NCI-H526 treated with DMSO at 0.1 percent for 48 hours (cell line): ENCODE data around the gene TCF15.

Source experiments
- DNase-seq: peaks from one replicate; lab custom pipeline; 2025; lab: John Stamatoyannopoulos, UW

The TCF15 gene

GRCh38 chr20:611047-611842, 1.1 kb upstream of the TCF15 start:
- no peak for DNase-seq

DNA sequence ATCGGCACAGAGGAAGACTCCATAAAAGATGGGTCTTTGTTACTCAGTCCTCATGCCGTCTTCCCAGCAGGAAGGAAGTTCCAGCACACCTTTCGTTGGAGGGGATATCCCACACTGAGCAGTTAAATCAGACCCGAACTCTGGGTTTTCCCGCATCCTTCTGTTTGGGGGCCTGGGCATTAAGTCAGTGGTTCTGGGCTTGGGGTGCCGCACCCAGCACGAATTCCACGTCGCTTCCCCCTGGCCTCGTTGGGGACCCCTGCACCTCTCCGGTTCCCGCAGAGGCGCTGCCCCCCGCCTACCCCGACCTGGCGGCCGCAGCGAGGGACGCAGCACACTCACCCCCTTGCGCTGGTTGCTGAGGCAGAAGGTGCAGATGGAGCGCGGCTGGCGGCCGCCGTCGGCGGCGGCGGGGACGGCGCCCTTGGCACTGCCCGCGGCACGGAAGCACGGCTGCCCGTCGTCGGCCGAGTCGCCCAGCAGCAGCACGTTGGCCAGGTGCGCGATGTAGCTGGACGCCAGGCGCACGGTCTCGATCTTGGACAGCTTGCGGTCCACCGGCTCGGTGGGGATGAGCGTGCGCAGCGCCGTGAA, 641 bp downstream of the TCF15 start:
- DNase-seq = no peak

DNA sequence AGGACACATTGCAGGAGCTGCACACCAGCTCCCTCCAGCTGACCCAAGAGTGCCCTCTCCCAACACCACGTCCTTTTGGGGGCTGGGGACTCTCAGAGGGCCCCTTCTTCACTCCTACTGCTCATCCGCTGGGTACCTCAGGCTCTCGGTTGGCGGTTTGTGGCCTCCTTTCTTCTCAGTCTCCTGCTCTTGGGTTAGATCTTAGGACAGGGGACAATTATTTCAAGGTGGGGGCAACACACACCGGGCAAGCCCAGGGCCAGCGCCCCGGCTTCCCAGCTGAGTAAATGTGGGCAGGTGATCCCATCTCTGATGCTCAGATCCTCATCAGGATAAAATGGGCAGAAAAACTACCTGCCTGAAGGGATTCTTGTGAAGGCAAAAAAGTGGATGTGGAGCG, 1.1 kb downstream of the TCF15 start:
- no peak for DNase-seq

GRCh38 chr20:607476-607875, 2.6 kb downstream of the TCF15 start:
- DNase-seq = no peak

- DNase-seq = no peak
These were observed 4.9 kb downstream of the TCF15 start for GRCh38 chr20:605237-605636.

DNA sequence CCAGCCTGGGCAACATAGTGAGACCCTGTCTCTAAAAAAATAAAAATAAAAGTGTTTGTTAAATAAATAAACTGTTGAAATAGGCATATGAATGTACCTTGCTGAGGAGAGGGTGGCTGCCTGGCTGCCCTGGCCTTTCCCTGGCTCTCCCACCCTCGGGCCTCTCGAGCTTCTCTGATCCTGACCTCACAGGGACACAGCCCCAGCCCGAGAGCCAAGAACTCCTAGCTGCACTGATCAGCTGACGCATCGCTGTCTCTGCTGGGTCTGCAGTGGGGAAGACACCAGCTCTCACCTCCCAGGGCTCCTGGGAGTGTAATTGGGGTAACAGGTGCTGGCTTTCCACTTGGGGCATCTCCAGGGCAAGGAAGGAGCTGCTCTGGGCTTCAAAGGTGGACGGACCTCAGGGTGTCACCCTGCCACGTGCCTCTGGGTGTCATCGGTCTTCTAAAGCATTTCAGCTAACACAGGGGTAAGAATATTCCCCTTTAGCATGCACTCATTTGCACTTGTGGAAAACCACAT, 6.9 kb downstream of the TCF15 start:
- no peak for DNase-seq

- DNase-seq = no peak
These were observed 7.8 kb downstream of the TCF15 start for GRCh38 chr20:602111-602970.

GRCh38 chr20:600736-601135, 9.4 kb downstream of the TCF15 start:
- DNase-seq = no peak

DNA sequence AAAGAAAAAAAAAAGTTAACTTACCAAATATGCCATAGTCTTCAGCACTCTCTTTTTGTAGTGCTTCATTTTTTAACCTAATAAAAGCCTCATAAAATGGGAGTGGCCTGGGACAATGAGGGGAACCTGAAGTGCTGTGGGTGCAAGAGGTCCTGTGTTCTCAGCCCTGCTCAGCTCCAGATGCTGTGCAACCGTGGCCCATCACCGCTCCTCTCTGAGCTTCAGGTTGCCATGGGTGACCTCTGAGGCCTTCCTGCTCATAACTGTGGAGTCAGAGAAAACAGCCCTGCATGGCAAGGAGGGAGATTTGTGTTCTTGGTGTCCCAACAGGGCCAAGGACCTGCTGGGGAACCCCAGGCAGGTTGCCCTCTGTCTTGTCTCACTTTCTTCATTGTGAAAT, 10.0 kb downstream of the TCF15 start:
- no peak for DNase-seq

DNA sequence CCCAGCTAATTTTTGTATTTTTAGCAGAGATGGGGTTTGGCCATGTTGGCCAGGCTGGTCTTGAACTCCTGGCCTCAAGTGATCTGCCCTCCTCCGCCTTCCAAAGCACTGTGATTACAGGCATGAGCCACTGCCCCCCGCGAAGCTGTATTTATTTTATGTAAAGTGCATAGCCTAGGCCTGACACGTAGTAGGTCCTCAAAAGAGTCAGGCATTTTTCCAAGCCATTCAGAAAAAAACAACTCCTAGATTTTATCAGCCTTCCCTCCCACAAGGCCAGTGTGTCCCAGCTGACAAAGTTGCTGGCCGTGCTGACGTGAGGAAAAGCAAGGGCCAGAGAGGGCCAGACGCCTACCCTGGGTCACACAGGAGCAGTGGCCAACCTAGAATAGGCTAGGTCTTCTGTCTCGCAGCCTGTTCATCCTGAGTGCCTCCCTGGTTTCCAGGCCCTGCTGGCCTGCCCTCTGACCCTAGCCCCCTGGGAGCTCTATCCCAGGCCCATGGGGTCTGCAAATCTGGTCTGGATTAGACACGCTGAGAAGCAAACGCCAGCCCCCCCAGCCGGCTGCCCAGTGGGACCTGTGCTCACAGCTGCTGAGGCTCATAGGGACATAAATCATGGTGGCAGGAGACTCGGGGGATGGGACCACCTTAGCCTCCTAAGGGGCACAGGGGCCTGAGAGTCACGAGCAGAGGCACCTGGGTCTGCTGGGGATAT, 11.8 kb downstream of the TCF15 start:
- DNase-seq = no peak

DNA sequence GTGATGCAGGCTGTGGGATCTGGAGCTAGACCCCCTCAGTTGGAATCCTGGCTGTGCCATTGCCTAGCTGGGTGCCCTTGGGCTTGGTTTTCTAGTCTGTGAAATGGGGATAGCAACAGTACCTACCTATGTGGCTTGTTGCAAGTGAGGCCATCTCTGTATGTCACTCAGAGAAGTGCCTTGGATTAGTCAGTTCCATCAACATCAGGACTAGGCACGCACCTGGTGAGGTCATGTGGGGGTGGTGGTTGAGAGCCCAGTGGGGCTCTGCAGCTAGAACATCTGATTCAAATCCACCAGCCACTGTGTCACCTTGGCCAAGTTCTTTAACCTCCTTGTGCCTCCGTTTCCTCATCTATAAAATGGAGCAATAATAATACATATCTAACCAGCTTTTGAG, 12.5 kb downstream of the TCF15 start:
- no peak for DNase-seq

GRCh38 chr20:595330-596308, 14.5 kb downstream of the TCF15 start:
- no peak for DNase-seq

DNA sequence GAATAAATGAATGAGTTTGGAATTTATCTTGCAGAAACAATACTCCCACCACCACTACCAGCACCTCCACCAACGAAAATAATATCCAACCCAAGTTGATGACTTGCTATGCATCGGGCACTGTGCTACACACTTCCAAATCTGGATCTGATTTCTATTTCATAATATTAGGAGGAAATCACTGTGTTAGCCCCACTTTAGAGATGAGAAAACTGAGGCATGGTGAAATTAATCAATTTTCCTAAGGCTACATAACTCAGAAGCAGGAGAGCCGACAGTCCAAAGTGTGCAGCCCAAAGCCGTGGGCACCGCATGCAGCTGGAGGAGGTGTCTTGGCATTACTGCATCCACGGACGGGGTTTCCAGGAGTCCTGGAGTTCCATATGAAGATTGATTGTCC, 17.6 kb downstream of the TCF15 start:
- no peak for DNase-seq

DNA sequence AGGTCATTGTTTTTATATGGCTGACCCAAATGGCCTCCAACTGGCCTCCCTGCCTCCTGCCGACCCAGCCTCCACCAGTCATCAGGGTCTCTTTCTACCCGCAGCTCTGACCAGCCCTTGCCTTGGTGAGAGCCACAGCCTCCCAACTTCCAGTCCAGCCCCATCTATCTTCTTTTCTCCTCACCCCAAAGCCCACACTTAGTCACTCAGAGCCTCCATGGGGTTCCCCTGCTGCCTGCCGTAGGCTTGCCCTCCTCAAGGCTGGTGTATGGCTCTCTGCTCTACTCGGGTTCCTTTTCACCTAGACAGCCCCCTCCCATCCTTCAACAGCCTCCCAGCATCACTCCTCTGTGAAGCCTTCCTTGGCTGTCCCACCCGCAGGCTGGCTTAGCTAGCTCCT, 18.2 kb downstream of the TCF15 start:
- DNase-seq = no peak

DNA sequence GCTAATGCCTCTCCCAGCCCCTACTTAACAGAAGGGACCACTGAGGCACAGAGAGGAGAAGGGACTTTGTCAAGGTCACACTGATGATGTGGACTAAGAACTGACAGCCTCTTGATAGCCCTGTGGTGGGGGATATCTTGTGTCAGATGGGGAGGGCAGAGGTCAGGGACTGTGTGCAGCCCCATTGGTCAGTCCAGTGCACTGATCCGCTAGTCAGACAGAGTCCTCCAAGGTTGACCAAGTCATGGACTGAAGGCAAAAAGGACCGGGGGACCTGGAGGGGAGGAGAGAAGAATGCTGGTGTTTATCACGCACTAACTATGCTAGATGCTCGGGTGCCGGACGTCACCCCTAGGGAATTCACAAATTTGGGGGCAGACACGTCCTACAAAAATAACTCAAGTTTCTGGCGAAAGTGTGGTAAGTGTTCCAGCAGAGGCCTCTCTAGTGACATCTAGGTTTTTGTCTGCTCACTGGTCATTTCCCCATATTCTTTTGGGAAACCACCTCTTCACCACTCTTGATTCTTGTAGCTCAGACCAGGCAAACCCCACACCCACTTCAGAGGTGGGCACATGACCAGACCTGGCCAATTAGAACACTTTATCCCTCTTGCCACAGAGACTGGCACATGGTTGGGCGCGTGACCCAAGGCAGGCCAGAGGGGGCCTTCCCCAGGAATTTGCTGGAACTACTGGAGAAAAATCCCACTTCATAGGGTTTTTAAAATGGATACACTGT, 21.0 kb downstream of the TCF15 start:
- DNase-seq = no peak

DNA sequence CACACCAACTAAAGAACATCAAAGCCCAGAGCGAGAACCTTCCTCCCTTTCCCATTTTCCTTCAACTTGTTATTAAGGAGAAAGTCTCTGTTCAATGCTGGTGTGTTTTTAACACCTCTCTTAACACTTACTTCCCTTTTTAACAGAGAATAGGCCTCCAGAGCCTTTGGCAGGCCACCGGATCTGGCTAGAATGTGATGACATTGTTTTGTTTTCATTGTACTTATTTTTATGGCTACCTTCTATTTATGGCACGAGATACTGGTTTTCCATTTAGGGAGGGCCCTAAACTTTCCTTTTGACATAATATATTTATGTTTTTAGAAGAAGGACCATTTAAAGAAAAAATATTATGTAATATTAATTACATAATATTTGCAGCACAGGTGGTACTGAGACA, 21.6 kb downstream of the TCF15 start:
- no peak for DNase-seq

DNA sequence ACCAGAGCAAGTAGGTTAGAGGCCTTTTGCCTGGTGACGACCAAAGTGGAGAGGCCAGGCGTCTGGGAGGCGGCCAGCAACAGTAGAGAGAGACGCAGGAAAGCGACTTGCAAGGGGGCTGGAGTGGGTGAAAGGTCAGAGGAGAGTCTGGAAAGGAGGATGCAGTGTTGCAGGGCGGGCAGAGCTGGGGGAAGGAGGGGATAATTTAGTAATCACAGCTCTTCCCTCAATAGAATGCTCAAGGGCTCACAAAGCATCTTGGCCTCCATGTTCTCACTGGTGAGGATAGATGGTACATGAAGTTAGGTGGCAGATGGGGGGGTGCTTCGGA, 25.2 kb downstream of the TCF15 start:
- DNase-seq = no peak

GRCh38 chr20:584161-584970, 25.7 kb downstream of the TCF15 start:
- DNase-seq = no peak

DNA sequence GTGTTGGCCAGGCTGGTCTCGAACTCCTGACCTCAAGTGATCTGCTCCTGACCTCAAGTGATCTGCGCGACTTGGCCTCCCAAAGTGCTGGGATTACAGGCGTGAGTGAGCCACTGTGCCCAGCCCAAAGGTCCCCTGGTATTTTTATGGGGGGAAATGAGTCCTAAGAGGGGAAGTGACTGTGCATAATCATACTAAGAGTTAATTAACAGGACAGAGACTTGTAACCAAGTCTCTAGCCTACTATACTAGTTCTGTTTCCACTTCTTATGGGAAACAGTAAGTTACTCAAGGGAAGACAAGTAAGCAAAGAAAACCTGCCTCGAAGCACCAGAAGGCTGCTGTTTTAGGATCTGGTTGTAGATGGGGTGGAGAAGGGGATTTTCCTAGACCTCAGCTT, 27.9 kb downstream of the TCF15 start:
- DNase-seq = no peak
